ENCODE data around the gene LDLRAD2.
A peak's percentile ranks its signal among the peaks of the same experiment; 100 is the strongest.
"Not testable (repeated sequence)": the region's sequence is repeated elsewhere in the genome, so short reads cannot be mapped to it uniquely, and the experiment has no call there.

The LDLRAD2 gene

GRCh38 chr1:21783679-21784603 lies 28.1 kb upstream of the LDLRAD2 start:
- DNase-seq (ENCODE audit: low spot score) = no peak
- no peak for FAIRE-seq

DNA sequence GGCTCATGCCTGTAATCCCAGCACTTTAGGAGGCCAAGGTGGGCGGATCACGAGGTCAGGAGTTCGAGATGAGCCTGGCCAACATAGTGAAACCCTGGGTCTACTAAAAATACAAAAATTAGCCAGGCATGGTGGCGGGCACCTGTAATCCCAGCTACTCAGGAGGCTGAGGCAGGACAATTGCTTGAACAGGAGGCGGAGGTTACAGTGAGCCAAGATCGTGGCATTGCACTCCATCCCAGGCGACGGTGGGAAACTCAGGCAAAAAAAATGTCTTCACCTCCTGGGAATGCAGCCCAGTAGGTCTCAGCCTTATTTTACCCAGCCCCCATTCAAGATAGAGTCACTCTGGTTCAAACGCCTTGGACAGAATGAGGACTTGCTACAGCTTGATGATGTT lies 26.3 kb upstream of the LDLRAD2 start:
- not testable (repeated sequence) for DNase-seq (ENCODE audit: low spot score); FAIRE-seq

DNA sequence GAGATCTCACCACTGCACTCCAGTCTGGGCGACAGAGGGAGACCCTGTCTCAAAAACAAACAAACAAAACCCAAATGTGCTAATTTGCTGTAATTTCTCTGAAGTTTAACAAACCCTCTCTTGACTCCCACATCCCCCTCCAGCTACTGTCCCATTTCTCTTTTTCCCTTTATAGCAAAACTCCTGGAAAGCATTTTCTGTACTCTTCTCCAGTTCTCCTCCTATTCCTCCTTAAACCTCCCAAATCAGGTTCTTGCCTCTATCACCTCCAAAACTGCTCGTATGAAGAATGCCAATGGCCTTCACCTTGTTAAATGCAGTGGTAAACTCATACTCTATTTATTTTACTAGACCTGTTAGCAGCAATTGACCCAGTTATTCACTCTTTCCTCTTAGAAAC lies 25.4 kb upstream of the LDLRAD2 start:
- FAIRE-seq (no peak), DNase-seq (ENCODE audit: low spot score) (no peak)

DNA sequence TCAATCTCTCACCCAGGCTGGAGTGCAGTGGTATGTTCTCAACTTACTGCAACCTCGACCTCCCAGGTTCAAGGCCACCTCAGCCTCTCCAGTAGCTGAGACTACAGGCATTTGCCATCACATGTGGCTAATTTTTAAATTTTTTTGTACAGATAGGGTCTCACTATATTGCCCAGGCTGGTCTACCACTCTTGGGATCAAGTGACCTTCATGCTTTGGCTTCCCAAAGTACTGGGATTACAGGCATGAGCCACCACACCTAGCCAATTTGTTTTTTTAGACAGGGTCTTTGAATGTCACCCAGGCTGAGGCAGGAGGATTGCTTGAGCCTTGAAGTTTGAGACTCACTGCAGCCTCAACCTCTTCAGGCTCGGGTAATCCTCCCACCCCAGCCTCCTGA lies 19.0 kb upstream of the LDLRAD2 start:
- DNase-seq (ENCODE audit: low spot score) (no peak), FAIRE-seq (no peak)

- FAIRE-seq (no peak), DNase-seq (ENCODE audit: low spot score) (no peak)
These were observed 17.4 kb upstream of the LDLRAD2 start for GRCh38 chr1:21794656-21795055.

- DNase-seq (ENCODE audit: low spot score) (no peak), FAIRE-seq (no peak)
These were observed 17.0 kb upstream of the LDLRAD2 start for GRCh38 chr1:21795075-21795474.

DNA sequence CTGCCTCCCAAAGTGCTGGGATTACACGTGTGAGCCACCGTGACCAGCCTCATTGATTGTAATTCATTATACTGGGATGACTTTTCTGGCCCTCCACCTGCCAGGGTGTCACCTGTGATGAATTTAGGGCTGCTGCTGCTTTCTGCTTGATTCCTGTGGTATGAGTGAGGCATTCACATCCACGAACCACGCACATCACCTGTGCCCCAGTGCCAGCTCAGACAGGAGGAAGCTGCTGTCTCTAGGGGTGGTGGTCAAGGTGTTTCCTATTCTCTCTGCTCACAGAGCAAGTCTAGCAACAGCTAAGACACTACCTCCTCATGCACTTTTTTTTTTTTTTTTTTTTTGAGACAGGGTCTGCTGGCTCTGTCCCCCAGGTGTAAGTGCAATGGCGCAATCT lies 12.3 kb upstream of the LDLRAD2 start:
- no peak for DNase-seq (ENCODE audit: low spot score)
- no peak for FAIRE-seq

DNA sequence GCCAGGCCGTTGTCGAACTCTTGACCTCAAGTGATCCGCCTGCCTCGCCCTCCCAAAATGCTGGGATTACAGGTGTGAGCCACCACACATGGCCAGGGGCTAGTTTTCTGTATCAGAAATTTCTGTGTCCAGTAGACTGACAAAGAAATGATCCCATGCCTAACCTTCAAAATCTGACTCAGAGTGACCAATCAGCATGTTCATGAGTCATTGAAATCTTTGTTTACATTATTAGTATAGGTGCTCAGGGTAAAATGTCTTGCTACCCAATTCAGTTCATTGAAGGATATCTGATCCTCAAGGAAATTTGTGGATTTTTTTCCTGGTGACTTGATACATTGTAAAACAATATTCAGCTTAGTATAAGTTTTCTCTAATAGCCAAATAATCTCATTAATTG lies 11.0 kb upstream of the LDLRAD2 start:
- DNase-seq (ENCODE audit: low spot score) = no peak
- FAIRE-seq = no peak

GRCh38 chr1:21804536-21804935 lies 7.5 kb upstream of the LDLRAD2 start:
- FAIRE-seq (no peak), DNase-seq (ENCODE audit: low spot score) (no peak)

DNA sequence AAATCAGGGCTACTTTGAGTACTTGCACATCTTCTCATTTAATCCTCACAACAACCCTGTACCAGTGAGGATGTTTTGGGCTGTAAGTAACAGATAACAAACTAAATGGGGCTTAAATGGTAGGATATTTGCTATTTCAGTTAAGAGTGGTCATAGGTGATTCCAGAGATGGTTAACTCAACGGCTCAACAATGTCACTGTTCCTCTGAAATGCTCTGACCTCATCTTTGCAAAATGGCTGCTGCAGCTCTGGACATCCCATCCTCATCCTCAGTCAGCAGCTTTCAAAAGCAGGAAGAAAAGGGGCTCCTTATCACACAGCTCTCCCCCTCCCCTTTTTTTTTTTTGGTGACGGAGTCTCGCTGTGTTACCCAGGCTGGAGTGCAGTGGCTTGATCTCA lies 1.5 kb downstream of the LDLRAD2 start:
- FAIRE-seq (no peak), DNase-seq (ENCODE audit: low spot score) (no peak)

GRCh38 chr1:21814241-21814918 lies 2.3 kb downstream of the LDLRAD2 start:
- DNase-seq (ENCODE audit: low spot score) = no peak

GRCh38 chr1:21814981-21815582 lies 3.0 kb downstream of the LDLRAD2 start:
- FAIRE-seq (peak; percentile 94), DNase-seq (ENCODE audit: low spot score) (no peak)

More at GRCh38 chr1:21814241-21814918, 2.3 kb downstream of the LDLRAD2 start:
- FAIRE-seq = no peak

GRCh38 chr1:21815724-21816321 lies 3.8 kb downstream of the LDLRAD2 start:
- FAIRE-seq (no peak), DNase-seq (ENCODE audit: low spot score) (no peak)

DNA sequence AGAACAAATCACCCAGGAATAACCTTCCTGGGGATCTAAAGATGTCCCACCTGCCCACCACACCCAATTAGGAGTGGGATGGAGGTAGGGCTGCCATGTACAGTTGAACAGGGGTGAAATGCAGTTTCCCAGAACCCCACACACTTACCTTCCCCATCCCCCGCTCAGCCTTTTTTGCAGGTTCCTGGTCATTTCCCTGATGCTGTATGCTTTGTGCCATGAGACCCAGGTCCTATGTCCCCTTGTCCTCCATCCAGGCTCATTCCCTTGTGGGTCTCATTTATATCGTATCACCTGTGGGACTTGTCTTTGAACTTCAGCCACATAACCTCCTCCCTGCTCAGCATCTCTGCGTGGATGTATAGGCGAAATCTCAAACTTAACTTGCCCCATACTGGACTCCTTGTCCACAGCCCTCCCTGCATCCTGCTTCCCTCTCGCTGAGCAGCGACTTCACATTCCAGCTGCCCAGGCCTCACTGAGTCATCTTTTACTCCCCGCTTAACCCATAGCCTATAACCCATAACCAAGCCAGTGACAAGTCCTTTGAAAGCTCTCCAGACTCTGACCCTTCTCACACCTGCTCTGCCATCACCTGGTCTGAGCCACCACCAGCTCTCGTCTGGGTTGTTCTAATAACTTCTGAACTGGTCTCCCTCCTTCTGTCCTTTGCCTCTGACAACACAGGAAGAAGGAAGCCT lies 4.7 kb downstream of the LDLRAD2 start:
- DNase-seq (ENCODE audit: low spot score) = peak; percentile 50
- no peak for FAIRE-seq

DNA sequence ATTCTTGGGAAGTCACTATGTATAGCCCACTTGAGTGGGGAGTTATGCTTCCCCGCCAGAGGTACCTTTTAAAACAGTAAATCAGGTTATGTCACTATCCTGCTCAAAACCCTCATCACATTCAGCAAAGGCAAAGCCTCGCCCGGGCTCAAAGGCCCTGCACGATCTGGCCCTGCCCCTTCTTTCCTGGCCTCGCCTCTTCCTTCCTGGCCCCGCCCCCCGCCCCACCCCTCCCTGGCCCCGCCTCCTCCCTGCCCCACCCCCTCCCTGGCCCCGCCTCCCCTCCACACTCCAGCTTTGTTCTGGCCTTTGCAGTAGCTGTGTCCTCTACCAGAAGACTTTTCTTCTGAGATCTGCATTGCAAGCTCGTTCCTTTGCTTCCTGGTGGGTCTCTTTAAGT lies 6.6 kb downstream of the LDLRAD2 start:
- peak; percentile 70 for DNase-seq (ENCODE audit: low spot score)

DNA sequence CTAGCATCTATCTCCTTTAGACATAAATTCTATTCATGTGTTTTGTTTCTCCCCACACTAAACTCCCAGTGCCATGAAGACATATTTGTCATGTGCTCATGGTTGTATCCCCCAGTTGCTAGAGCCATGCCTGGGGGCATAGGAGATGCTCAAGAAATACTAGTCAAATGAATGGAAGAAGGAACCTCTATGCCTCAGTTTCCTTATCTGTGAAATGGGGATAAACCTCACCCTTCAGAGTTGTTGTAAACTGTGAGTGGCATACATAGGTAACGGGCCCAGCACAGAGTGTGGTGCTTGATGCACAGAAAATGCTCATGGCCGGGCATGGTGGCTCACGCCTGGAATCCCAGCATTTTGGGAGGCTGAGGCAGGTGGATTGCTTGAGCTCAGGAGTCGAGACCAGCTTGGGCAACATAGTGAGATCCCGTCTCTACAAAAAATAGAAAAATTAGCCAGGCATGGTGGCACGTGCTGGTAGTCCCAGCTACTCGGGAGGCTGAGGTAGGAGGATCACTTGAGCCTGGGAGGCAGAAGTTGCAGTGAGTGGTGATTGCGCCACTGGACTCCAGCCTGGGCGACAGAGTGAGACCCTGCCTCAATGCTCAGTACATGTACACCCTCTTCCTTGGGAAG lies 8.7 kb downstream of the LDLRAD2 start:
- no peak for DNase-seq (ENCODE audit: low spot score)

More for the DNA sequence above, 6.6 kb downstream of the LDLRAD2 start:
- no peak for FAIRE-seq

DNA sequence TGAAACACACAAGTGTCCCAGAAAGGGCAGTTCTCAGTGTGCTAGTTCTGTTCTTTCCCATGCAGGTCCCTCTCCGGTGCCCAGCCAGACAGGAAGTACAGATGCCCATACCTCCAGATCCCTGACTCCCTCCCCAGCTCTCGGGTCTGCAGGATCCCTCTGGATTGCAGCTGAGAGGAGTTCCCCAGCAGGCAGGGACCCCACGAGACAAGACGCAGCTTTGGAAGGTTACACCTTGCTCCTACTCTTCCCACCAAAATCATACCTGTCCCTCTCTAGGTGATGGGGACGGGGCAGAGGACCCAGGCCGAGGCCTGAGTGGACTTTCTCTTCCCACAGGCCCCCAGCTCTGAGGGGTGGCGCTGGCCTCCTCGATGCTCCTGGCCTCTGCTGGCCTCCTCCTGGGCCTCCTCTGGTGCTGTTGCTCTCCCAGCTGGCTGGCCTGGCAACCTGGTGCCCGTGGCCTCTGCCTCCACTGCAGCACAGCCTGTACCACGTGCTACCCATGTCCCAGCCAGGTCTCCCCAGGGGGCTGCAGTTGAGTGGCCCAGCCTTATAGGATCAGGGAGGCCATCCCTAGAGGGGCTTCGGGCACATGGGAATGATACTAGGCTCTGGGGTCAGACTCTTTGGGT lies 9.4 kb downstream of the LDLRAD2 start:
- no peak for DNase-seq (ENCODE audit: low spot score)
- FAIRE-seq = no peak

More for the DNA sequence above, 8.7 kb downstream of the LDLRAD2 start:
- FAIRE-seq = no peak

- FAIRE-seq = no peak
These were observed 10.3 kb downstream of the LDLRAD2 start for GRCh38 chr1:21822349-21822748.

GRCh38 chr1:21823206-21823979 lies 11.3 kb downstream of the LDLRAD2 start:
- DNase-seq (ENCODE audit: low spot score) (no peak), FAIRE-seq (no peak)

More at GRCh38 chr1:21822349-21822748, 10.3 kb downstream of the LDLRAD2 start:
- no peak for DNase-seq (ENCODE audit: low spot score)

Data from urothelium cell line (cell line).